GM12891 (cell line): Measurements from ENCODE around the gene LNP1.

Source experiments
- DNase-seq: peaks from one replicate; pipeline ENCODE4 v3.0.0; 2011; ENCODE audit warnings: low spot score; ENCODE audit not compliant: insufficient read length
- FAIRE-seq: peaks from 2 replicates; lab custom pipeline; 2011; peaks lifted over from hg19 to GRCh38; lab: Jason Lieb, UNC
- PAX5 ChIP-seq: IDR thresholded peaks from 2 replicates; pipeline ENCODE4 v1.6.1; 2011; ENCODE audit warnings: low read length, moderate library complexity, mild to moderate bottlenecking; ENCODE audit not compliant: insufficient read depth, severe bottlenecking
- POLR2A ChIP-seq: IDR thresholded peaks from 2 replicates; pipeline ENCODE4 v1.6.1; 2011; ENCODE audit warnings: low read depth, low read length, control low read depth
- POLR2AphosphoS5 ChIP-seq: IDR thresholded peaks from 2 replicates; pipeline ENCODE4 v1.6.1; 2011; ENCODE audit warnings: low read depth, low read length, control low read depth
- POU2F2 ChIP-seq: IDR thresholded peaks from 2 replicates; pipeline ENCODE4 v1.6.1; 2011; ENCODE audit warnings: low read depth, mild to moderate bottlenecking, control low read depth, low read length, moderate library complexity
- SPI1 ChIP-seq: IDR thresholded peaks from 2 replicates; pipeline ENCODE4 v1.6.1; 2011; ENCODE audit warnings: low read depth, low read length, control low read depth
- TAF1 ChIP-seq: IDR thresholded peaks from 2 replicates; pipeline ENCODE4 v1.6.1; 2011; ENCODE audit warnings: low read depth, low read length, control low read depth

Gene LNP1

DNA sequence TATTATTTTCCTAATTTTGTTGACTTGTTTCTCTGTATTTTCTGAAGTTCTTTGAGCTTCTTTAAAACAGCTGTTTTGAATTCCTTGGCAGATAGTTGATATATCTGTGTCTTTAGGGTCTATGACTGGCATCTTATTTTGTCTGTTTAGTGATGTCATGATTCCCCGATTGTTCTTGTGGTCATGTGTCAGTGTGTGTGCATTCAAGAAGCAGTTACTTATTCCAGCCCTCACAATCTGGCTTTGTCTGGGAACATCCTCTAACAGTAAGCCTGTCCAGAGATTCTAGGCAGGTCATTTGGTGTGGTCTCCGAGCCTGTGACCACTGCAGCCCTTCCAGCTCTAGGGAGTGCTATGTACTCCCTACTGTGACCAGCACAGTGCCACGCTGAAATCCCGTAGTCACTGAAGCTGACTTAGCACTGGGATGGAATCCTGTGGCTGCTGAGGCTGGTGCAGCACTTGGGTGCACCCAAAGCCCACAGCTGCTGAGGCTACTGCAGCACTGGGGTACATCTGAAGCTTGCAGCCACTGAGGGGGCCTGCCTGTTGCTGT, 6.7 kb downstream of the LNP1 start:
- DNase-seq (no peak), FAIRE-seq (no peak)
- no peak for TF ChIP-seq POLR2A
- TF ChIP-seq TAF1: no peak
- TF ChIP-seq POLR2AphosphoS5: no peak
- no peak for TF ChIP-seq PAX5
- TF ChIP-seq POU2F2: no peak
- TF ChIP-seq SPI1: no peak

DNA sequence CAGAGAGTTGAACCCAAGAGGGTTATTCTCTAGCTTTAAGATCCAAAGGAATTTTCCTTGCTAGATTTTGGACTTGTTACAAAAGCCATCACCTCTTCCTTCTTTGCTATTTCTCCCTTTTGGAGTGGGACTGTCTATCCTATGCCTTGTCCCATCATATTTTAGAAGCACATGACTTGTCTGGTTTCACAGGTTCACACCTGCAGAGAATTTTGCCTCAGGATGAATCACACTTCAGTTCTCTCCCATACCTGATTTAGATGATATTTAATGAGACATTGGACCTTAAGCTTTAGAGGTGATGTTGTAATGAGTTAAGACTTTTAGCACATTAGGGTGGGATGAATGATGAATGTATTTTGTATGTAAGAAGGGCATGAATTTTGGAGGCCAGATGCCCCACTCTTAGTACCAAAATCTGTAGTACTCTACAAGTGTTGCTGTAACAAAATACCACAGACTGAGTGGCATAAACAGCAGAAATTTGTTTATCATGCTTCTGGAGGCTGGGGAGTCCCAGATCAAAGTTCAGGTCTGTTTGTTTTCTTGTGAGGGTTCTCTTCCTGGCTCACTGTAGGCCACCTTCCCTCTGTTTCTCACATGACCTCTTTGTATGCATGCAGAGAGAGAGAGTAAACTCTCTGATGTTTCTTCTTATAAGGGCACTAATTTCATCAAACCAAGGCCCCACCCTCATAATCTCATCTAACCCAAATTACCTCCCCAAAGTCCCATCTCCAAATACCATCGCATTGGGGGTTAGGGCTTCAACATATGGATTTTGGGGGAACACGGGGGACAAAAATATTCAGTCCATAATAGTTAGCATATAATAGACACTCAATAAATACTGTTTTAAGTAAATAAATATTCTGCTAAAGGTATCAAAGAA, 10.0 kb downstream of the LNP1 start:
- no peak for FAIRE-seq
- TF ChIP-seq SPI1 (no peak), POLR2A (no peak), POU2F2 (no peak), TAF1 (no peak), POLR2AphosphoS5 (no peak), PAX5 (no peak)
- DNase-seq: no peak

DNA sequence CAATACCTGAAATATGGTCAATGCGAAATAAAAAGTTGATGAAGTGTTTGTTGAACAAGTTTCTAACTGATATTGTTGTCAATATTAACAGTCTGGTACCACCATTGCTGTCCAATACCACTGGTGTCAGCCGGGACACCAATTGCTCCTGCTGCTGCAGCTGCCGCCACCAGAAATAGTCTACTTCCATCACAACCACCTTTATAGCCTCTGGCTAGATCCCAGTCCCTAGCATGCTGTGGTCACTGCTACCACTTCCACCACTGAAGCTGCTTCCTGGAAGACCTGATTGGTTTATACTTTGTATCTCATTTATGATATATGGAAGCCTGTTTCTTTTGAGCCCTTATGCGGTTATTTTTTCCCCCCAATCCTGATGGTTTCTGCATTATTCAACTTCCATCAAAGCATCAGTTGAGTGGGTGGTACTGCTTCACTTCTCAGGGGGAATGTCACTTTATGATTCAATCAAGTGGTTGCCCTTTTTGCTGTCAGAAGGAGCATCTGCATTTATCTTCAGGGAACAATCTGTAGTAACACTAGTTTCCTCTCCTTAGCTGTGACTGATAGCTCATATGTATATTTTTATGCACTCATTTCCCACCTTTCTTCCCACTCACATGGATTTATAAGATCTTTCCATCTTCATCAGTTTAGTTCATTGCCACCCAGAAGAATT, 11.7 kb downstream of the LNP1 start:
- FAIRE-seq: no peak

DNA sequence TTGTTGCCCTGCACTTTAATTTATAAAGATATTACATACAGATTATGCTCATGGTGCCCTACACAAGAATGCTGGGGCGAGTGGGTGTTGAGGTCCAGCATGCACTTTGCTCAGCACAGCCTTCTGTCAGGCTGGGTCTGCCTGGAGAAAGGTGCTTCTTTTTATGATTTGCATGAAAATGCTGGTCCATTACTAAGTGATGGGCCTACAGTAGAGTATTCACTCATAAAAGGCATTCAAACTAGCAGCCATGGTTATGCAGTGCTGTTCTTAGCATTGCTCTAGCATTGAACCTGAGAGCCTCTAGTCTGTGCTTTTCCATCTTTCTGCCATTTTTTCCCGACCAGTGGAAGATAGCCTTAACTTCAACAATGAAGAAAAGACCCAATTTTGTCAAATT, 12.3 kb downstream of the LNP1 start:
- DNase-seq: no peak
- TF ChIP-seq SPI1: no peak
- no peak for TF ChIP-seq POLR2A
- TF ChIP-seq TAF1: no peak
- TF ChIP-seq POU2F2: no peak
- no peak for TF ChIP-seq POLR2AphosphoS5
- TF ChIP-seq PAX5: no peak
- FAIRE-seq: no peak

More for the DNA sequence above, 11.7 kb downstream of the LNP1 start:
- no peak for TF ChIP-seq POU2F2
- no peak for TF ChIP-seq PAX5
- no peak for TF ChIP-seq TAF1
- no peak for TF ChIP-seq POLR2A
- TF ChIP-seq SPI1: no peak
- no peak for TF ChIP-seq POLR2AphosphoS5
- DNase-seq: no peak

DNA sequence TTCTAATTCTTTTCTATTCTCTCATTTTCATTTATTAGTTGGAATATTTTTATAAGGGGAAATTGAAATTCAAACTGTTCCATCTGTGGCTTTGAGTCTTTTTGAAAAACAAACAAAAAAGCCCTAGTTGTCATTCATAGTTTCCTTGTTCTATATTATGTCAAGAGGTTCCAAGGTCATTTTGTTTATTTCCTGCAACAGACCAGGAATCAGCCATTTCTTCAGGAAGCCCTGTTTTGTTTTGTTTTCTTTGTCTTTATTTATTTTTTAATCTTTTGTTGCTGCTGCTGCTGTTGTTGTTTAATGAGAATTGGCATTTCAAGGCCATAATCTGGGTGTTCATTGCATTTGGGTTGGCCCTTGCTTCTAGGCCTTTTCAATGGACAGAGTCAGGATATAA, 14.8 kb downstream of the LNP1 start:
- no peak for FAIRE-seq

DNA sequence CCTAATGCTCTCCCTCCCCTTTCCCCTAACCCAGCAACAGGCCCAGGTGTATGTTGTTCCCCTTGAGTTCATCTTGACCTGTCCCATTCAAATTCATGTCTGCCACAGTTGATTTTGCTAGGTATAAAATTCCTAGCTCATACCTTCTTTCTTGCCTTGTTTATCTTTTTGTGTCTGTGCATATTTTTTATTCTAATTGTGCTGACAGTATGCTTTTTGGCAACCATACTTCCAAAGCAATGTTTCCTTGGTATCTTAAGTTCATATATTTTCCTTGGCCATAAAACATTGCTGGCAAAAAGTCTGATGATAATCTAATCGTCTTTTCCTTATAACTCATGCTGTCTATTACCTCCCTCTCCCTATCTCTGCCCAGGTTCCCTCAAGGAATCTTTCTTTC, 15.5 kb downstream of the LNP1 start:
- no peak for DNase-seq
- TF ChIP-seq TAF1 (no peak), POU2F2 (no peak), POLR2AphosphoS5 (no peak), PAX5 (no peak), SPI1 (no peak), POLR2A (no peak)
- no peak for FAIRE-seq

More for the DNA sequence above, 14.8 kb downstream of the LNP1 start:
- TF ChIP-seq SPI1 (no peak), PAX5 (no peak)
- DNase-seq: no peak

DNA sequence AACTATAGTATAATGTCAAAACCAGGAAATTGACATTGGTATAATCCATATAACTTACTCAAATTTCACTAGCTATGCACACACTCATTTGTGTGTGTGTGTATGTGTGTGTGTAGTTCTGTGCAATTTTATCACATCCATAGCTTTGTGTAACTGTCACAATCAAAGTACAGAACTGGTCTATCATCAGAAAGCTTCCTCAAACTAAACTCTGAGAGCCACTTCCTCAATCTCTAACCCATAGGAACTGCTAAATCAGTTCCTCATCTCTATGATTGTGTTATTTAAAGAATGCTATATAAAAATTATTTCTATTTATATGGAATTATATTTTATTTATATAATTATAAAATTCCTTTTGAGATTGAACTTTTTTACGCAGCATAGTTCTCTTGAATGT, 18.1 kb downstream of the LNP1 start:
- TF ChIP-seq SPI1: peak; percentile 54; the same call in 1 of the 2 replicates
- TF ChIP-seq PAX5: no peak
- no peak for TF ChIP-seq POU2F2
- TF ChIP-seq POLR2AphosphoS5: no peak
- DNase-seq: no peak
- no peak for FAIRE-seq

DNA sequence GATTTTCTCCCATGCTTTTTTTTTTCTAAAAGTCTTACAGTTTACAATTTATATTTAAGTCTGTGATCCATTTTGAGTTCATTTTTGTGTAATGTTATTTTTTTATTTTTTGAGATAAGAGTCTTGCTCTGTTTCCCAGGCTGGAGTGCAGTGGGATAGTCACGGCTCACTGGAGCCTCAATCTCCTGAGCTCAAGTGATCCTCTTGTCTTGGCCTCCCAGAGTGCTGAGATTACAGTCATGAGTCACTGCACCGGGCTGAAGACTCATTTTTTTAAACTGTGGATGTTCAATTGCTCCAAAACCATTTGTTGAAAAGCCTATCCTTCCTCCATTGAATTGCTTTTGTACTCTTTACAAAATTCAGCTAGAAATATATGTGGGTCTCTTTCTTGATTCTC, 19.5 kb downstream of the LNP1 start:
- TF ChIP-seq POU2F2: no peak
- no peak for TF ChIP-seq POLR2A
- TF ChIP-seq POLR2AphosphoS5: no peak
- no peak for TF ChIP-seq PAX5
- no peak for TF ChIP-seq SPI1
- TF ChIP-seq TAF1: no peak
- FAIRE-seq (no peak), DNase-seq (no peak)

DNA sequence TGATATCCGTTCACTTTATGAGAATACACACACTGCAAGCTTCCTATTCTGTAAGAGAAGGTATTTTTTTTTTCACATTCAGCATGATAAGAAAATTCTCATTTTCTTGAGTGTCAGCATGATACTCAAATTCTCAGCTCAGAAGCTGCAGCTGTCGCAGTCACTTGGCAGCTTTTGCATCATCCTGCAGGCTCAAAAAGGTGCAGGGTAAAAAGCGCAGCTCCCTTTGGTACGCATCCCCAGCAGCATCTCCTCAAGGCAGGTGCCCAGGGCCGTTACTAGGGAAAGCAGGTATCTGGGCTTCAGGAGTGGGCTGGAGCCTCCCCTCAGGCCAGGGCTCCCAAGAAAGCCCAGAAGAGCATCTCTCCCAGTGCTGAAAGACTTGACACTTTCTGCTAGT, 22.3 kb downstream of the LNP1 start:
- TF ChIP-seq POLR2A (no peak), POLR2AphosphoS5 (no peak), SPI1 (no peak), TAF1 (no peak), PAX5 (no peak), POU2F2 (no peak)
- DNase-seq: no peak
- no peak for FAIRE-seq
